Right lobe of liver (tissue), 6 donors: ENCODE results near the gene MEAK7. TPM values are rescaled to one million over a fixed set of nuclear protein-coding genes. Genes with fewer than 3 reads are reported as not detected.
A peak's percentile ranks its signal among the peaks of the same experiment; 100 is the strongest.

Experiments used
- ATAC-seq, 4 donors: fragments of 200-7000 bp; cut with Tn5 transposase; one replicate each; pipeline ENCODE4 v1.9.1; 2020; ENCODE audit warnings: mild to moderate bottlenecking in 4 of 4, moderate library complexity in 4 of 4
- DNase-seq, 3 donors: peaks; one replicate each; pipeline ENCODE4 v3.0.0-alpha.2; 2020
- H3K27ac ChIP-seq, 3 donors: fragments of 200-600 bp; one replicate each; pipeline ENCODE4 v1.8.0; 2022
- H3K27me3 ChIP-seq, 2 donors: fragments of 200-600 bp; one replicate each; pipeline ENCODE4 v1.8.0; 2022
- H3K36me3 ChIP-seq, 4 donors: fragments of 200-600 bp; sonication (generic) in 1 of 4; one replicate each; pipeline versions ENCODE4 v1.5.1 to v1.8.0; 2017 to 2022; ENCODE audit warnings: control low read depth in 1 of 4
- H3K4me1 ChIP-seq, 4 donors: fragments of 200-600 bp; sonication (generic) in 1 of 4; one replicate each; pipeline versions ENCODE4 v1.5.1 to v1.8.0; 2017 to 2022; ENCODE audit warnings: control low read depth in 1 of 4
- H3K4me3 ChIP-seq, 3 donors: fragments of 200-600 bp; one replicate each; pipeline ENCODE4 v1.8.0; 2022
- H3K9me3 ChIP-seq, 4 donors: fragments of 200-600 bp; sonication (generic) in 1 of 4; one replicate each; pipeline versions ENCODE4 v1.5.1 to v1.8.0; 2017 to 2022; ENCODE audit warnings: control low read depth in 1 of 4
- POLR2A ChIP-seq: fragments of 450-650 bp; IDR thresholded peaks from one replicate; pipeline ENCODE4 v1.6.1; 2017; ENCODE audit warnings: antibody characterized with exemption, mild to moderate bottlenecking
- WGBS: methylation state at CpG from one replicate; pipeline ENCODE4 v1.1.6; 2018; ENCODE audit warnings: low coverage, low lambda C conversion rate; ENCODE audit not compliant: insufficient coverage; ENCODE audit errors: missing lambda C conversion rate; 5-methylcytosine and 5-hydroxymethylcytosine counted together
- intact Hi-C, 2 donors: fragments of 100-400 bp; cut with DNase I; formaldehyde crosslinking; loops; one replicate each; pipeline versions ENCODE4 v1.11.2 to v1.14.1; 2022
- total RNA-seq, 6 experiments: library from RNA; depleted of rRNA in 2 of 6; stranded (reverse); fragments of >200 nt in 2 of 6; fragmentation: NEBNext Ultra II Directional in 3 of 6; extraction: Animal tissue kit (Norgen Biotek cat#: 25700) in 3 of 6; gene quantifications; one replicate each; pipeline versions ENCODE4 v1.1.0 to v1.2.4, GENCODE V29; 2016 to 2023
- TF ChIP-seq, protein P1 (sequence below), 4 donors: fragments of 200-600 bp in 3 of 4; fragments of 450-650 bp in 1 of 4; IDR thresholded peaks; one replicate each; pipeline versions ENCODE4 v1.5.1 to v1.8.0; 2016 to 2022; ENCODE audit warnings: antibody characterized with exemption in 4 of 4, mild to moderate bottlenecking in 2 of 4
- donor health status: DM: no; HTN: yes; CAD: no.
- donor health status: DM: no; HTN: no; CAD: no.
- donor health status: DM: no; HTN: no; CAD: no.
- donor health status: DM: no; HTN: yes; CAD: no.
- donor health status: DM: no; HTN: yes; CAD: no.

Gene MEAK7
- total RNA-seq, 6 experiments from 2014 or later: 2.9 to 5.2 (median 3.4) TPM

DNA sequence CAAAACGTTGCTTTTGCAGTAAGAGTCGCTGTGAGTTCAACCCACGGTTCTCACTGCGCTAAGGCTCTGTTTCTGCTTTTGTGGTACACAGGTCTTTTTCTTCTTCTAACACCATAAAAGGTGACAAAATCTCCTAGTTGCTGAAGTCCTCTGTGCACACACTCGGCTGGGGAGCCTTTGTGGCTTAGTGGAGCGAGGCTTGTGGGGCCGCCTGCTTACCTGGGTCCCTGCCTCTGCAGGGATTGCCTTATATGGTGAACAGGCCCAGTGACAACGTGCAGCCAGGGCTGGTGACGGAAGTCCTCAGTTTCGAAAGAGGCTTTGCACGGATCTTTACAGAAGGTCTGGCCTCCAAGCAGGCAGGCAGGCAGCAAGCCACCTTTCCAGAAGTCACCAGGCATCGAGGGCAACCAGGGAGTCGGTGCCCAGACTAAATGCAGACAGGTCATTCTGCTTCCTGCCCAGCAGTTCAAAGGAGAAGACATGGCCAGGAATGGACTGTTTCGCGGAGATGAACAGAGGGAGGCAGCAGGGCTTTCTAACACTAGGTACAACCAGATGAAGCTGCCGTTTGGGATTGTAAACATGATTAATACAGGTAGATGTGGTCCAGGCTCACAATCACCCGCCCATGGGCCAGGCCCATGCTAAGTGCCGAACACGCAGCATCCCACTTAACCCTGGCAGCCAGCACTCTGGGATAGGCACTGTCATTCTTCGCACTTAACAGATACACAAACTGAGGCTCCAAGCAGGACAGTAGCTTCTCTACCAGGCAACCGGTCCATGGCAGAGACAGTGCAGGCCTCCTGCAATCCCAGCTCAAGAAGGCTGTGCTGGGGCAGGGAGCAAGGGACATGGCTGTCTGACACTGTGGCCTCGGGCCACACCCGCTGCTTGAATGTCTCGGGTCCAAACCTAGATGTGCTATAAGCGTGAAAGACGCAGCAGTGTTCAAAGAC, 10.7 kb upstream of the MEAK7 start:
- Histone ChIP-seq H3K4me1 (no peaks in the 10 kb centered on the region), H3K9me3 (no peaks in the 10 kb centered on the region), H3K27me3 (no peaks in the 10 kb centered on the region), H3K4me3 (no peak overlapping the region), H3K27ac (no peak overlapping the region), H3K36me3 (no peaks in the 10 kb centered on the region)
- intact Hi-C loops: loop anchor here (5.0 to 10.0 kb wide), 2 partner anchors 107 to 210 kb away; no protein-coding TSS in a partner anchor
- DNase-seq: peak in 2 of 3 donors; percentile 46 to 65
- 48% methylated on average over 17 of the region's 26 CpGs for WGBS
- peak; percentile 39 to 68 (median 54) for ATAC-seq
- TF ChIP-seq POLR2A: no peak
- TF ChIP-seq, protein P1, sequence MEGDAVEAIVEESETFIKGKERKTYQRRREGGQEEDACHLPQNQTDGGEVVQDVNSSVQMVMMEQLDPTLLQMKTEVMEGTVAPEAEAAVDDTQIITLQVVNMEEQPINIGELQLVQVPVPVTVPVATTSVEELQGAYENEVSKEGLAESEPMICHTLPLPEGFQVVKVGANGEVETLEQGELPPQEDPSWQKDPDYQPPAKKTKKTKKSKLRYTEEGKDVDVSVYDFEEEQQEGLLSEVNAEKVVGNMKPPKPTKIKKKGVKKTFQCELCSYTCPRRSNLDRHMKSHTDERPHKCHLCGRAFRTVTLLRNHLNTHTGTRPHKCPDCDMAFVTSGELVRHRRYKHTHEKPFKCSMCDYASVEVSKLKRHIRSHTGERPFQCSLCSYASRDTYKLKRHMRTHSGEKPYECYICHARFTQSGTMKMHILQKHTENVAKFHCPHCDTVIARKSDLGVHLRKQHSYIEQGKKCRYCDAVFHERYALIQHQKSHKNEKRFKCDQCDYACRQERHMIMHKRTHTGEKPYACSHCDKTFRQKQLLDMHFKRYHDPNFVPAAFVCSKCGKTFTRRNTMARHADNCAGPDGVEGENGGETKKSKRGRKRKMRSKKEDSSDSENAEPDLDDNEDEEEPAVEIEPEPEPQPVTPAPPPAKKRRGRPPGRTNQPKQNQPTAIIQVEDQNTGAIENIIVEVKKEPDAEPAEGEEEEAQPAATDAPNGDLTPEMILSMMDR (IDR thresholded peaks at IDR 0.05): no peak

DNA sequence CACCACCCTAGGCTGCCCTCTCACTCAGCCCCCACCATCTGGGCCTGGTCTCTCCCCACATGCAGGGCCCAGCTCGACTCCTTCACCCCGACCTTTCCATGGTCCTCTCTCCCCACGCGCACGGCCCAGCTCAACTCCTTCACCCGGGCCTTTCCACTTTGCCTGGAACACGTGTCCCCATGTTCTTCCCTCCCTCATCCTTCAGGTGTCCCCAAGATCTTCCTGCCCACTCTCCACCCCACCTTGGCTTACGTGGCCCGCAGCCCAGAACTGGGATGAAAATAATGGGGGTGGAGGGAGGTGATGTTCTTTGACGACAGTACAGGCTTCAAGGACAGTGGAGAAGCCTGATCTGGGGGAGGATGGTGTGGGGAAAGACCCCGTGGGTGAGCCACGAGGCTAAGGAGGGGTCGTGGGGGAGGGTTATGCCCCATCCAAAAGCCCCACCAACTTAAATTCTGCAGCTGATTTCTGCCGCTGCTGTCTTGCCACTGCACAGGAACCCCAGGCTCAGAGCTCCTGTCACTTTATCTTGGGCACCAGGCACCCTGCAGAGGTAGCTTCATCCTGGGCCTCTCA, 9.9 kb upstream of the MEAK7 start:
- H3K27ac ChIP-seq: no peak overlapping the region
- DNase-seq (peak in 1 of 3 donors; percentile 45), ATAC-seq (no peak)
- no peaks in the 10 kb centered on the region for H3K9me3 ChIP-seq
- intact Hi-C loops: loop anchor here (5.0 to 10.0 kb wide), 2 partner anchors 108 to 210 kb away; no protein-coding TSS in a partner anchor
- H3K27me3 ChIP-seq: no peaks in the 10 kb centered on the region
- WGBS: 45% methylated on average over 12 of the region's 14 CpGs
- H3K4me3 ChIP-seq: no peak overlapping the region
- H3K36me3 ChIP-seq: no peaks in the 10 kb centered on the region
- no peaks in the 10 kb centered on the region for H3K4me1 ChIP-seq
- no peak for TF ChIP-seq POLR2A
- TF ChIP-seq, protein P1 (IDR thresholded peaks at IDR 0.05): no peak

DNA sequence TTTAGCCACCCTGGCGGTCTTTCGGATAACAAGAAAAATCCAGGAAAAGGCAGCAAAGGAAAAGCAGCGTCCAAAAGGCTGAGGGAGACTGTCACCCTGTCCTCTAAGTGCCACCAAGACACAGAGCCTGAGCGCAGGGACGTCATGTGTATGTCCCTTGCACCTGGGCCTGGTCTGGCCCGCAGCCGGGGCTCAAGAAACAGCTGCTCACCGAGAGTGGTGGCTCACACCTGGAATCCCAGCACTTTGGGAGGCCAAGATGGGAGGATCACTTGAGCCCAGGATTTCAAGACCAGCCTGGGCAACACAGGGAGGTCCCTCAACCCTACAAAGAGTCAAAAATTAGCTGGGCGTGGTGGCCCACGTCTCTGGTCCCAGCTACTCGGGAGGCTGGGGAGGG, 9.2 kb upstream of the MEAK7 start:
- TF ChIP-seq POLR2A: no peak
- TF ChIP-seq, protein P1 (IDR thresholded peaks at IDR 0.05): no peak
- ATAC-seq (no peak), DNase-seq (no peak)
- no peaks in the 10 kb centered on the region for H3K36me3 ChIP-seq
- H3K9me3 ChIP-seq: no peaks in the 10 kb centered on the region
- intact Hi-C loops: loop anchor here (5.0 to 10.0 kb wide), 2 partner anchors 109 to 211 kb away; no protein-coding TSS in a partner anchor
- no peaks in the 10 kb centered on the region for H3K27me3 ChIP-seq
- no peak overlapping the region for H3K4me3 ChIP-seq
- no peak overlapping the region for H3K27ac ChIP-seq
- WGBS: 60% methylated on average over 4 of the region's 11 CpGs
- H3K4me1 ChIP-seq: no peaks in the 10 kb centered on the region

DNA sequence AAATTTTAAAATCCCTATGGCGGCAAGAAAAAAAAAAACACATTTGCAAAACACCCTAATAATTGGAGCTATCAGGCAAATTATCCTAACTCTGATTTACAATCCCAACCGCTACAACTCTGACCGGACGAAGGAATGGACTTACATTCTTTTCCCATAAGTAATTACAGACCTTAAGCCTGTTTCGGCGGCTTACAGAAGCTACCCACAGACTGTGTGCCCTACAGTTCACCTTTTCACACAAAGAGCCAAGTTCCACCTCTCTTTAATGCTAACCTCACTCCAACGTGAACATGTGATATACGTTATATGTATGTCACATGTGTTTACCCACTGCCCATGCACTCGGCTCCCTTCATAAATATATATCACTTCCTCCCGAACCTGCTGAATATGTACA, 8.7 kb upstream of the MEAK7 start:
- WGBS: 87% methylated on average over 10 of the region's 10 CpGs
- H3K9me3 ChIP-seq: no peaks in the 10 kb centered on the region
- no peak for ATAC-seq
- H3K36me3 ChIP-seq: no peaks in the 10 kb centered on the region
- H3K4me3 ChIP-seq: no peak overlapping the region
- DNase-seq: no peak
- TF ChIP-seq, protein P1 (IDR thresholded peaks at IDR 0.05): no peak
- no peak for TF ChIP-seq POLR2A
- H3K27me3 ChIP-seq: no peaks in the 10 kb centered on the region
- H3K27ac ChIP-seq: no peak overlapping the region
- intact Hi-C loops: loop anchor here (5.0 to 10.0 kb wide), 2 partner anchors 109 to 212 kb away; no protein-coding TSS in a partner anchor
- H3K4me1 ChIP-seq: no peaks in the 10 kb centered on the region
